SU-DHL-6 (cell line): ENCODE measurements around the gene KCNJ18.
"Not testable (repeated sequence)": the region's sequence is repeated elsewhere in the genome, so short reads cannot be mapped to it uniquely, and the experiment has no call there.

Experiments used
- H2AFZ ChIP-seq: fragments of 200-600 bp; sonication (generic); 2 replicates; pipeline ENCODE4 v1.6.1; 2014; ENCODE audit warnings: low read depth, mild to moderate bottlenecking, moderate library complexity, mixed read lengths, antibody characterized with exemption, low read length; ENCODE audit not compliant: severe bottlenecking
- H3F3A ChIP-seq: fragments of 200-600 bp; shearing (Covaris generic); 2 replicates; pipeline ENCODE4 v1.6.0; 2016; ENCODE audit warnings: antibody characterized with exemption, mild to moderate bottlenecking; ENCODE audit not compliant: insufficient read depth
- H3K27ac ChIP-seq: fragments of 200-600 bp; sonication (generic); 2 replicates; pipeline ENCODE4 v1.5.1; 2016; ENCODE audit warnings: low read depth, mild to moderate bottlenecking, low read length, moderate library complexity, mixed read lengths
- H3K27me3 ChIP-seq: fragments of 200-600 bp; sonication (generic), shearing (Covaris generic); 2 replicates; pipeline ENCODE4 v1.6.0; 2014; ENCODE audit warnings: mild to moderate bottlenecking, low read length
- H3K36me3 ChIP-seq: fragments of 200-600 bp; sonication (generic); 2 replicates; pipeline ENCODE4 v1.6.1; 2014; ENCODE audit warnings: mild to moderate bottlenecking, low read length, mixed read lengths
- H3K4me2 ChIP-seq: fragments of 300-600, 200-600 bp; shearing (Covaris generic), sonication (generic); 2 replicates; pipeline ENCODE4 v1.6.0; 2014; ENCODE audit warnings: low read length, low read depth, mild to moderate bottlenecking; ENCODE audit not compliant: poor library complexity, severe bottlenecking
- H3K4me3 ChIP-seq: fragments of 200-600 bp; sonication (generic); 2 replicates; pipeline ENCODE4 v1.5.1; 2014; ENCODE audit warnings: antibody characterized with exemption, low read length, mild to moderate bottlenecking, mixed read lengths; ENCODE audit not compliant: insufficient read depth, poor library complexity, severe bottlenecking
- H3K79me2 ChIP-seq: fragments of 200-600 bp; sonication (generic); 2 replicates; pipeline ENCODE4 v1.6.1; 2014; ENCODE audit warnings: mild to moderate bottlenecking, low read length, moderate library complexity; ENCODE audit not compliant: insufficient read depth
- H3K9ac ChIP-seq: fragments of 200-600 bp; sonication (generic); 2 replicates; pipeline ENCODE4 v1.7.0; 2014; ENCODE audit warnings: mild to moderate bottlenecking, low read length
- H3K9me2 ChIP-seq: fragments of 200-600 bp; sonication (generic); replicated peaks from 2 replicates; pipeline ENCODE4 v1.6.1; 2014; ENCODE audit warnings: low read length; ENCODE audit not compliant: insufficient read depth
- H3K9me3 ChIP-seq: fragments of 200-600 bp; sonication (generic); 2 replicates; pipeline ENCODE4 v1.6.1; 2014; ENCODE audit warnings: low read length, mixed read lengths; ENCODE audit not compliant: insufficient read depth
- H4K20me1 ChIP-seq: fragments of 200-600 bp; sonication (generic); 2 replicates; pipeline ENCODE4 v1.6.1; 2014; ENCODE audit warnings: low read depth, mild to moderate bottlenecking, antibody characterized with exemption, low read length, moderate library complexity, mixed read lengths

Gene KCNJ18

GRCh38 chr17:21692704-21693065, 362 bp downstream of the KCNJ18 start:
- not testable (repeated sequence) for H3K4me2 ChIP-seq, H3F3A ChIP-seq, H3K9me2 ChIP-seq, H3K27me3 ChIP-seq, H3K9me3 ChIP-seq, H4K20me1 ChIP-seq, H3K79me2 ChIP-seq, H3K27ac ChIP-seq, H3K9ac ChIP-seq, H3K36me3 ChIP-seq, H3K4me3 ChIP-seq, H2AFZ ChIP-seq

DNA sequence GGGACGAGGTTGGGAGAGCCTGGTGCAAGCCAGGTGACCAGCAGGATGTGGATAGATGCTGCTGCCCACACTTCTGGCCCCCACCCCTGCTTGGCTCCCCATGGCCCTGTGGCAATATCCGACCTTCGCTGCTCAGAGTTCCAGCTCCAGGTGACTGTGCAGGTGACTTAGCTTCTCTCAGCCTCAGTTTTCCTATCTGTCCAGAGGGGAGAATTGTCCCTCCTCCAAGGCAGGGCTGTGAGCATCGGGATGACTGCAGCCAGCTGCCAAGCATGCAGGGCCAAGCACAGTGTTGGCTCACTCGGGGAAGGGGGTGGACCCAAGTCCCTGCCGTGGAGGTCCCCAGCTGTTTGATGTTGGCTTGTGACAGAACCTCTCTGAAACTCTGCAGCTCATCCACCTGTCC, 1.1 kb downstream of the KCNJ18 start:
- H3K9ac ChIP-seq, H3K4me3 ChIP-seq, H4K20me1 ChIP-seq, H3K79me2 ChIP-seq, H3K27me3 ChIP-seq, H2AFZ ChIP-seq, H3K9me3 ChIP-seq, H3K27ac ChIP-seq, H3K36me3 ChIP-seq, H3F3A ChIP-seq, H3K9me2 ChIP-seq, H3K4me2 ChIP-seq: not testable (repeated sequence)

GRCh38 chr17:21693937-21694336, 1.6 kb downstream of the KCNJ18 start:
- H3K27me3 ChIP-seq, H3K27ac ChIP-seq, H3K36me3 ChIP-seq, H3F3A ChIP-seq, H3K4me3 ChIP-seq, H3K9me3 ChIP-seq, H3K9me2 ChIP-seq, H3K4me2 ChIP-seq, H3K79me2 ChIP-seq, H4K20me1 ChIP-seq, H3K9ac ChIP-seq, H2AFZ ChIP-seq: not testable (repeated sequence)

GRCh38 chr17:21696227-21696626, 3.9 kb downstream of the KCNJ18 start:
- H3K9me3 ChIP-seq, H4K20me1 ChIP-seq, H3K27me3 ChIP-seq, H3K79me2 ChIP-seq, H3K9me2 ChIP-seq, H3K9ac ChIP-seq, H3K36me3 ChIP-seq, H3K4me2 ChIP-seq, H3F3A ChIP-seq, H2AFZ ChIP-seq, H3K27ac ChIP-seq, H3K4me3 ChIP-seq: not testable (repeated sequence)

DNA sequence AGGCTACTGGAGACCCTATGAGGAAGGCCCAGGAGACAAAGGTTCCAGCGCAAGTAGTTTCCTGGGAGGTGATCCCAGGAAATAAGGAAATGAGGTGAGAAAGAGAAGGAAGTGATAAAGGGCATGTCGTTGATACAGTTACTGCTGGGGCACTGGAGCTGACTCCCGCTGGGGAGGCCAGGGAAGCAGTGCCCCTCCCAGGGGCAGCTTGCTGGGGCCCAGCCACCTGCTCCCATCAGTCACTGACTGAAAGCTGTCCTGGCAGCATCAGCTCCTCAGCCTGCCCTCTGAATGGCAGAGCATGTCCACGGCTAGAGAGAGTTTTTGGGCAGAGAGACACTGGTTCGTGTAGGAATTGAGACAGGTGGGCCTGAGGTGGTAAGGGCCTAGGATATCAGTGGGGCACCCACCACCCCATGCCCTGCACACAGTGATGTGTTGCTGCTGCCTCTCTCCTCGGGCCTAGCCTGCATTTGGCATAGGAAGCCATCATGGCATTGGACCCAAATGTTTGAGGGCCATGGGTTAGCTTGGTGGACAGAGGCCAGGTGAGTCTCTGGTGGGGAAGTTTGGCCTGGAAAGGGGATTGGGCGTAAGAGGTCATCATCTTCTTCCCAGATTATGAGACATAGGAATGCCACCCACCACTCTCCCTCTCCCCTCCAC, 4.7 kb downstream of the KCNJ18 start:
- not testable (repeated sequence) for H3K36me3 ChIP-seq, H3K27me3 ChIP-seq, H3K79me2 ChIP-seq, H3K9me2 ChIP-seq, H4K20me1 ChIP-seq, H3K9me3 ChIP-seq, H3K4me3 ChIP-seq, H2AFZ ChIP-seq, H3F3A ChIP-seq, H3K9ac ChIP-seq, H3K27ac ChIP-seq, H3K4me2 ChIP-seq

DNA sequence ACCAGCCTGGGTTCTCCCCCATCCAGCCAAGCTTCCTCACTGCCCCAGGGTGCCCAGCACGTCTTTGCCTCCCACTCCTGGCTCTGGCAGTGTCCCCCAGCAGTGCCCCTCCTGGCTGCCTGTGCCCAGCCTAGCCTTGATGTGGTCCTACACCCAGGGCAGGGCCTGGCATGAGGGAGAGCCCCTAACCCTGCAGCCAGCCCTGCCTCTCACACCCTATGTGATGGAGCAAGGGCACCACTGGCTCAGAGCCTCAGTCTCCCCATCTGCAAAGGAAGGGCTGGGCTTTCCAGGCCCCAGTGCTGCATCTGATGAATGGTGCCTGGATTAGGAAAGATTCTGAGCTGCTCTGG, 5.2 kb downstream of the KCNJ18 start:
- not testable (repeated sequence) for H3K27me3 ChIP-seq, H3K4me3 ChIP-seq, H3F3A ChIP-seq

GRCh38 chr17:21698437-21699075, 6.2 kb downstream of the KCNJ18 start:
- not testable (repeated sequence) for H3K27me3 ChIP-seq, H3F3A ChIP-seq, H3K9me2 ChIP-seq, H3K27ac ChIP-seq, H3K36me3 ChIP-seq, H3K79me2 ChIP-seq, H3K4me2 ChIP-seq, H2AFZ ChIP-seq, H3K9ac ChIP-seq, H3K9me3 ChIP-seq, H3K4me3 ChIP-seq, H4K20me1 ChIP-seq

More for the DNA sequence above, 5.2 kb downstream of the KCNJ18 start:
- not testable (repeated sequence) for H3K36me3 ChIP-seq, H4K20me1 ChIP-seq, H2AFZ ChIP-seq, H3K9me3 ChIP-seq, H3K27ac ChIP-seq, H3K79me2 ChIP-seq, H3K9ac ChIP-seq, H3K4me2 ChIP-seq, H3K9me2 ChIP-seq

GRCh38 chr17:21699124-21699523, 6.8 kb downstream of the KCNJ18 start:
- H3K27me3 ChIP-seq, H3K9me3 ChIP-seq, H3K36me3 ChIP-seq, H3F3A ChIP-seq, H2AFZ ChIP-seq, H3K79me2 ChIP-seq, H3K9ac ChIP-seq, H3K27ac ChIP-seq, H3K4me3 ChIP-seq, H4K20me1 ChIP-seq, H3K9me2 ChIP-seq, H3K4me2 ChIP-seq: not testable (repeated sequence)
